DOHH2 (cell line): ENCODE results near the gene TMEM63B.

ENCODE experiments used
- EZH2phosphoT487 ChIP-seq: fragments of 200-600 bp; sonication (generic); IDR thresholded peaks from 2 replicates; pipeline ENCODE4 v1.6.1; 2017; ENCODE audit warnings: borderline replicate concordance, mild to moderate bottlenecking, antibody characterized with exemption, low read length, moderate library complexity, mixed read lengths
- TF ChIP-seq, protein P1 (sequence below): fragments of 200-600 bp; sonication (generic); IDR thresholded peaks from one replicate; pipeline ENCODE4 v1.5.1; 2014; ENCODE audit warnings: antibody characterized with exemption, mild to moderate bottlenecking, low read depth, low read length; ENCODE audit not compliant: poor library complexity, severe bottlenecking

DNA sequence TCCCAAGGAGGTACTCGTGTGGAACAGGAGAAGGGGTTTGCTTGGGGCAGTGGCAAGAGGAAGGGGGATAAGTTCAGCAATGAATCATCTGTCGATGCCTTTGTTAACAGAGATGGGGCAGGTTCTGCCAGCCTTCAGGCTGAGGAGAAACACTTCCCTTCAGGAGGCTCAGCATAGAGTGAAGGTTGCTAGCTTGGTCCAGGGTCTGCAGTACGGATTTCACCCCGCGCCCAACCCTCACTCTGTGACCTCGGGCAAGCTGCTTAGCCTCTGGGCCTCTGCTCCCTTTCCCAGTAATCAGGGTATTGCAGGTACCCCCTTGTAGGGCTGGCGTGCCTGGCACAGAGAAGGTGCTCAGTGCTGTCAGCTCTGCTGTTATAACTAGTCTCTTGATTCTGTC is 38.8 kb downstream of the TMEM63B start:
- TF ChIP-seq, protein P1, sequence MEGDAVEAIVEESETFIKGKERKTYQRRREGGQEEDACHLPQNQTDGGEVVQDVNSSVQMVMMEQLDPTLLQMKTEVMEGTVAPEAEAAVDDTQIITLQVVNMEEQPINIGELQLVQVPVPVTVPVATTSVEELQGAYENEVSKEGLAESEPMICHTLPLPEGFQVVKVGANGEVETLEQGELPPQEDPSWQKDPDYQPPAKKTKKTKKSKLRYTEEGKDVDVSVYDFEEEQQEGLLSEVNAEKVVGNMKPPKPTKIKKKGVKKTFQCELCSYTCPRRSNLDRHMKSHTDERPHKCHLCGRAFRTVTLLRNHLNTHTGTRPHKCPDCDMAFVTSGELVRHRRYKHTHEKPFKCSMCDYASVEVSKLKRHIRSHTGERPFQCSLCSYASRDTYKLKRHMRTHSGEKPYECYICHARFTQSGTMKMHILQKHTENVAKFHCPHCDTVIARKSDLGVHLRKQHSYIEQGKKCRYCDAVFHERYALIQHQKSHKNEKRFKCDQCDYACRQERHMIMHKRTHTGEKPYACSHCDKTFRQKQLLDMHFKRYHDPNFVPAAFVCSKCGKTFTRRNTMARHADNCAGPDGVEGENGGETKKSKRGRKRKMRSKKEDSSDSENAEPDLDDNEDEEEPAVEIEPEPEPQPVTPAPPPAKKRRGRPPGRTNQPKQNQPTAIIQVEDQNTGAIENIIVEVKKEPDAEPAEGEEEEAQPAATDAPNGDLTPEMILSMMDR = no peak
- no peak for TF ChIP-seq EZH2phosphoT487
